Activated naive CD8-positive, alpha-beta T cell treated with anti-CD3 and anti-CD28 coated beads, Interleukin-2, amount 50 U/mL, for 24 hours (primary cell): ENCODE results near the gene VCAM1.
"Not testable (repeated sequence)": the region's sequence is repeated elsewhere in the genome, so short reads cannot be mapped to it uniquely, and the experiment has no call there.

Experiments
- ATAC-seq: fragments of 150-1000 bp; cut with Tn5 transposase; one replicate; pipeline ENCODE4 v1.10.0; 2021
- DNase-seq: peaks from one replicate; pipeline ENCODE4 v3.0.0; 2021
- H3K27ac Mint-ChIP-seq: one replicate; pipeline ENCODE4 v1.8.0; 2021; ENCODE audit warnings: mild to moderate bottlenecking, mixed read lengths
- H3K27me3 Mint-ChIP-seq: one replicate; pipeline ENCODE4 v1.8.0; 2021; ENCODE audit warnings: mixed read lengths
- H3K36me3 Mint-ChIP-seq: one replicate; pipeline ENCODE4 v1.8.0; 2021; ENCODE audit warnings: low read depth, mixed read lengths
- H3K4me1 Mint-ChIP-seq: one replicate; pipeline ENCODE4 v1.8.0; 2021; ENCODE audit warnings: mixed read lengths
- H3K4me3 Mint-ChIP-seq: one replicate; pipeline ENCODE4 v1.8.0; 2021; ENCODE audit warnings: mild to moderate bottlenecking, moderate library complexity, mixed read lengths
- H3K9me3 Mint-ChIP-seq: one replicate; pipeline ENCODE4 v1.8.0; 2021; ENCODE audit warnings: mixed read lengths

The VCAM1 gene

GRCh38 chr1:100780814-100781213 lies 61.3 kb downstream of the VCAM1 start:
- ATAC-seq = no peak
- no peak for DNase-seq
- no peaks in the 10 kb centered on the region for H3K4me1 Mint-ChIP-seq
- H3K4me3 Mint-ChIP-seq = no peak overlapping the region
- peaks cover 11% of the 10 kb centered on the region for H3K9me3 Mint-ChIP-seq
- peaks cover 3% of the 10 kb centered on the region for H3K36me3 Mint-ChIP-seq
- H3K27ac Mint-ChIP-seq = no peak overlapping the region
- H3K27me3 Mint-ChIP-seq = peaks cover 7% of the 10 kb centered on the region

GRCh38 chr1:100781728-100782127 lies 62.2 kb downstream of the VCAM1 start:
- not testable (repeated sequence) for H3K27me3 Mint-ChIP-seq, H3K27ac Mint-ChIP-seq, H3K4me3 Mint-ChIP-seq, H3K36me3 Mint-ChIP-seq, ATAC-seq, DNase-seq, H3K4me1 Mint-ChIP-seq
- H3K9me3 Mint-ChIP-seq = peaks cover 11% of the 10 kb centered on the region

- H3K4me1 Mint-ChIP-seq = no peaks in the 10 kb centered on the region
- H3K27me3 Mint-ChIP-seq = peaks cover 7% of the 10 kb centered on the region
- H3K27ac Mint-ChIP-seq = no peak overlapping the region
- no peak overlapping the region for H3K4me3 Mint-ChIP-seq
- ATAC-seq = no peak
- no peak for DNase-seq
- peaks cover 11% of the 10 kb centered on the region for H3K9me3 Mint-ChIP-seq
- peaks cover 3% of the 10 kb centered on the region for H3K36me3 Mint-ChIP-seq
Observed at GRCh38 chr1:100782473-100783039, 63.0 kb downstream of the VCAM1 start.

- H3K27me3 Mint-ChIP-seq = peaks cover 6% of the 10 kb centered on the region
- H3K9me3 Mint-ChIP-seq = peaks cover 11% of the 10 kb centered on the region
- H3K4me3 Mint-ChIP-seq = no peak overlapping the region
- ATAC-seq (no peak), DNase-seq (no peak)
- no peak overlapping the region for H3K27ac Mint-ChIP-seq
- peaks cover 3% of the 10 kb centered on the region for H3K36me3 Mint-ChIP-seq
- no peaks in the 10 kb centered on the region for H3K4me1 Mint-ChIP-seq
Observed at GRCh38 chr1:100785470-100786052, 66.0 kb downstream of the VCAM1 start.

GRCh38 chr1:100786870-100787269 lies 67.3 kb downstream of the VCAM1 start:
- ATAC-seq = no peak

More at GRCh38 chr1:100786870-100787269, 67.3 kb downstream of the VCAM1 start:
- Mint-ChIP-seq H3K9me3 (peaks cover 4% of the 10 kb centered on the region), H3K27ac (no peak overlapping the region), H3K4me1 (no peaks in the 10 kb centered on the region), H3K27me3 (peaks cover 6% of the 10 kb centered on the region), H3K4me3 (no peak overlapping the region), H3K36me3 (peaks cover 3% of the 10 kb centered on the region)
- no peak for DNase-seq
